ENCODE measurements around the gene DYNLT4. TPM values are rescaled to one million over a fixed set of nuclear protein-coding genes. Genes with fewer than 3 reads are reported as not detected.
"Not testable (repeated sequence)": the region's sequence is repeated elsewhere in the genome, so short reads cannot be mapped to it uniquely, and the experiment has no call there.

DYNLT4 gene
- total RNA-seq, 2 donors from 2014 or later: 4.0 TPM; not detected in 1

DNA sequence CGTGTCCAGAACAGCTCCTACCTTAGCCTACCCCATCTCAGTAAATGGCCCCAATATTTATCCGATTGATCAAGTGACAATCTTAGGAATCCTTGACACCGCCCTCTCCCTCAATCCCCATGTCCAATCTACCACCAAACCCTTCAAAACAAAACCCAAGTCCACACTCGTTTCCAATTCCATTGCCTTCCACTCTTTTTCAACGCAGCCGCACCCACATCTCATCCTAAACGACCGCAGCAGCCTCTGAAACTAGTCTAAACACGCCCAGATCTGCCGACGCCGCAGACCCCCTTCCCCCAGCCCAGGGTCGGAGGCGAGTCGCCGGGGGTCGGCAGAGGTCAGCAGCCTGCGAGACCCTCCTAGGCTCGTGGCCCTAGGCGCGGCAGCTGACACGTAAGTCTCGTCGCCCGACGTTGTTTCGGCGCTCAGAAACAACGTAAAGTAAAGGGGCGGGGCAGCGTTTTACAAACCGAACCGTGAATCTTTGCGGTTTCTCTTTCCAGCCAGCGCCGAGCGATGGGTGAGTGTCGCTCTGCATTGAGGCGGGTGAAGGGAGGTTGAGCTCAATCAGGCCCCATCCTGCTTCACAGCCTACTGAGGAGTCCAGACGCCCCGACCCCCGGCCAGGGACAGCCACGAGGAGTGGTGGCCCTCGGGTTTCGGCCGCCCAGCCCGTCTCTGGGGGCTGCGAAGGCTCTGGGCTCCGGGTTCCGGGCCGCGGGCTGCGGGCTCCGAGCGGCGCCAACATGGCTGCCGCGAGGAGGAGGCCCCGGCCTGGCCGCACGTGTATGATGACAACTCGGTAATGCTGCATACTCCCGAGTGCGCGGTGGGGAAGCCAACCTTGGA, 31.8 kb downstream of the DYNLT4 start, which contains the start of gene RPS8:
RPS8 (plus strand) TSS at position 463 of the 852 bp plus-strand sequence; CDS start at position 520, 57 bp downstream.
- intact Hi-C loops (cut with DNase I): loop anchor here (5.0 to 10.0 kb wide), 2 partner anchors 237 to 529 kb away; partner anchors contain the start of genes HECTD3 and UROD

GRCh38 chr1:44766421-44766820, 40.7 kb downstream of the DYNLT4 start:
- intact Hi-C loops (cut with DNase I); DNase-seq (ENCODE audit: low spot score); H3K4me1 ChIP-seq (replicated peaks); H3K4me3 ChIP-seq; H3K36me3 ChIP-seq; H3K27me3 ChIP-seq (replicated peaks; ENCODE audit: insufficient read depth); H3K27ac ChIP-seq; H3K9me3 ChIP-seq: not testable (repeated sequence)
- WGBS: 95% methylated on average over 6 of the region's 6 CpGs

More for the DNA sequence above, 31.8 kb downstream of the DYNLT4 start, which contains the start of gene RPS8:
- DNase-seq (ENCODE audit: low spot score): peak; percentile 92
- Histone ChIP-seq H3K36me3 (peaks cover 4 to 5% of the 10 kb centered on the region in 2 donors), H3K27me3 (replicated peaks; ENCODE audit: insufficient read depth) (no peaks in the 10 kb centered on the region), H3K9me3 (no peaks in the 10 kb centered on the region), H3K27ac (peak within 1 kb of the TSS; percentile 92 to 94), H3K4me1 (replicated peaks) (peaks cover 5% of the 10 kb centered on the region), H3K4me3 (peak within 1 kb of the TSS; percentile 72 to 80)
- under 1% methylated on average over 59 of the region's 65 CpGs for WGBS
- TF ChIP-seq CTCF (IDR thresholded peaks at IDR 0.05): peak in 3 of 4 experiments; percentile 9 to 35 (median 10)
- TF ChIP-seq POLR2AphosphoS5 (IDR thresholded peaks at IDR 0.05): peak; percentile 99
- peak; percentile 85 for TF ChIP-seq POLR2A (IDR thresholded peaks at IDR 0.05)

- Histone ChIP-seq H3K36me3 (no peaks in the 10 kb centered on the region), H3K9me3 (no peaks in the 10 kb centered on the region), H3K4me3 (no peak overlapping the region), H3K4me1 (replicated peaks) (no peaks in the 10 kb centered on the region), H3K27ac (no peak overlapping the region), H3K27me3 (replicated peaks; ENCODE audit: insufficient read depth) (no peaks in the 10 kb centered on the region)
- WGBS: 97% methylated on average over 3 of the region's 3 CpGs
- TF ChIP-seq POLR2AphosphoS5 (IDR thresholded peaks at IDR 0.05): no peak
- TF ChIP-seq CTCF (IDR thresholded peaks at IDR 0.05): no peak
- no peak for TF ChIP-seq POLR2A (IDR thresholded peaks at IDR 0.05)
- intact Hi-C loops (cut with DNase I): no loop called here
- no peak for DNase-seq (ENCODE audit: low spot score)
Measured at GRCh38 chr1:44760876-44761275, 46.3 kb downstream of the DYNLT4 start.

DNA sequence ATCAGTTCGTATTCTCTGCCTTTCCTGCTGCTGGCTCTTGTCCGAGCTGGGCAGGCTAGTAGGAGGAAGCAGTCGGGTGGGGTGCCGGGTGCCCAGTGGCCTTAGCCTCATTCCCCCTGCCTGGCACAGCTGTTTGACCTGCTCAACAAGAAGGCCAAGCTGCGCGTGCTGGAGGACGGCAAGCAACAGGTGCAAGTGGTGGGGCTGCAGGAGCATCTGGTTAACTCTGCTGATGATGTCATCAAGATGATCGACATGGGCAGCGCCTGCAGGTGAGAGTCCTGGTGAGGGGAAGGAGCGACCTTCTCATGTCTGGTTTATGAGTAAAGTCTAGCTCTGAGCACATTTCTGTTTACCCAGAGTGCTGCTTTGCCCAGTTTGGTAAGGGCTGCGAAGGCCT, 48.1 kb downstream of the DYNLT4 start:
- intact Hi-C loops (cut with DNase I): no loop called here
- H3K9me3 ChIP-seq: no peaks in the 10 kb centered on the region
- no peaks in the 10 kb centered on the region for H3K27me3 ChIP-seq (replicated peaks; ENCODE audit: insufficient read depth)
- 91% methylated on average over 11 of the region's 11 CpGs for WGBS
- no peak overlapping the region for H3K4me3 ChIP-seq
- TF ChIP-seq POLR2A (IDR thresholded peaks at IDR 0.05) (no peak), POLR2AphosphoS5 (IDR thresholded peaks at IDR 0.05) (no peak), CTCF (IDR thresholded peaks at IDR 0.05) (no peak)
- H3K4me1 ChIP-seq (replicated peaks): no peaks in the 10 kb centered on the region
- DNase-seq (ENCODE audit: low spot score): no peak
- no peaks in the 10 kb centered on the region for H3K36me3 ChIP-seq
- no peak overlapping the region for H3K27ac ChIP-seq

DNA sequence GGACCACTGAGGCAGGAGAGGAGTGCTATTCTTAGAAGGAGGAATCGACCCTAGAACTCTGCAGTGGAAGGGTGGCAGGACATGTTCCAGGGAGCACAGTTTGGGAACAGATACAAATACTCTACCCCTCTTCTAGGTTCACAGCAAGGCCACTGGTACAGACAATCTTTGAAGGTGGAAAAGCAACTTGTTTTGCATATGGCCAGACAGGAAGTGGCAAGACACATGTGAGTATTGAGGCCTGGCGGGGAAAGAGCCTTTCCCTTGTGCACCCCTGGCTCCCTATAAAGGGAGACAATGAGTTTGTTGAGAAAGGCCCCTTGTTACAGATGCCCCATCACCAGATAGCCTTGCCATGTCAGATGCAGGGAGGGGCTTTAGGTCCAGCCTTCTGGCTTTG, 49.7 kb downstream of the DYNLT4 start:
- Histone ChIP-seq H3K27ac (no peak overlapping the region), H3K36me3 (no peaks in the 10 kb centered on the region), H3K4me1 (replicated peaks) (no peaks in the 10 kb centered on the region), H3K9me3 (no peaks in the 10 kb centered on the region), H3K4me3 (no peak overlapping the region), H3K27me3 (replicated peaks; ENCODE audit: insufficient read depth) (no peaks in the 10 kb centered on the region)
- TF ChIP-seq POLR2A (IDR thresholded peaks at IDR 0.05): no peak
- TF ChIP-seq POLR2AphosphoS5 (IDR thresholded peaks at IDR 0.05): no peak
- TF ChIP-seq CTCF (IDR thresholded peaks at IDR 0.05): no peak
- WGBS: 96% methylated on average over 2 of the region's 2 CpGs
- no peak for DNase-seq (ENCODE audit: low spot score)
- intact Hi-C loops (cut with DNase I): no loop called here

Small RNAs within 50 kb of the gene (small RNA-seq; reads per million reads assigned to genes)
- gene AL136380.1 (0 reads per million in 2 donors), gene SNORD38A (731 to 1,103 reads per million in 2 donors), gene SNORD38B (0 reads per million in 2 donors), gene SNORD46 (886 to 1,580 reads per million in 2 donors), gene SNORD55 (0 reads per million in 2 donors)

Other genes starting within 250 kb of the DYNLT4 start
- 1 to 10 TPM; 2.7 to 6.9 TPM for gene TMEM53, start 132.9 kb downstream of the DYNLT4 start, total RNA-seq
- gene ARMH1, start 132.6 kb downstream of the DYNLT4 start, total RNA-seq: 1 to 10 TPM; 1.0 to 3.6 TPM
- gene RNU5D-1, start 76.2 kb downstream of the DYNLT4 start, total RNA-seq: not detected
- 10 to 100 TPM in 1 of 2 donors, 1 to 10 TPM in 1; 3.5 to 13.2 TPM for gene KIF2C, start 67.5 kb downstream of the DYNLT4 start, total RNA-seq
- 1,000 to 10,000 TPM; 1,669 to 3,439 TPM for gene RPS8, start 31.8 kb downstream of the DYNLT4 start, total RNA-seq
- gene BEST4, start 19.2 kb downstream of the DYNLT4 start, total RNA-seq: not detected
- gene PLK3, start 7.0 kb downstream of the DYNLT4 start, total RNA-seq: 10 to 100 TPM in 1 of 2 donors, 1 to 10 TPM in 1; 5.2 to 15.5 TPM
- 10 to 100 TPM in 1 of 2 donors, under 1 TPM in 1; 0.50 to 10.5 TPM for gene BTBD19, start 1.2 kb upstream of the DYNLT4 start, total RNA-seq
- gene PTCH2, start 35.9 kb upstream of the DYNLT4 start, total RNA-seq: 10 to 100 TPM in 1 of 2 donors, under 1 TPM in 1; 0.32 to 31.9 TPM
- 10 to 100 TPM; 17.5 to 19.3 TPM for gene EIF2B3, start 179.2 kb upstream of the DYNLT4 start, total RNA-seq
- 10 to 100 TPM; 26.4 to 60.4 TPM for gene HECTD3, start 204.0 kb upstream of the DYNLT4 start, total RNA-seq
- gene UROD, start 204.9 kb upstream of the DYNLT4 start, total RNA-seq: 100 to 1,000 TPM in 1 of 2 donors, 10 to 100 TPM in 1; 57.7 to 152 TPM